ENCODE data around the gene LCE5A. TPM values are rescaled to one million over a fixed set of nuclear protein-coding genes. Genes with fewer than 3 reads are reported as not detected.

Gene LCE5A, protein sequence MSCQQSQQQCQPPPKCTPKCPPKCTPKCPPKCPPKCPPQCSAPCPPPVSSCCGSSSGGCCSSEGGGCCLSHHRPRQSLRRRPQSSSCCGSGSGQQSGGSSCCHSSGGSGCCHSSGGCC
- not detected in 2 replicates for total RNA-seq

DNA sequence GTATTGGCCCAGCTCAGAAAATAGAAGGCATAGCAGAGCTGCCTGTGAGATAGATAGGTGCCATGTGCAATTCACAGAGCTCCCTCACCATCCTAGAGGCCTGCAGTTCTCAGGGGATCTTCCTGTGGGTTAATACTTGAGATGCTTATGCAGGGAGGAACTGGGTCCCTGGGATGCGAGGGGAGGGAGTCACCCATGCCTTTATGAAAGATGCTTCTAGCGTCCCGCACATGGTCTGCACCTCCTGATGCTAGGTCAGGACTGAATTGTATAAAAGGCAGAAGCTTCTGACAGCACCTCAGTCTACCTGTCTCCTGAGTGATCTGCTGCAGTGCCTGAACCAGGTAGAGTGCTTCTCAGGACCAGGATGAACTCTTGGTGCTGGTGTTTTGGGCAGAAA is at the start of gene LCE5A:
TSS of gene LCE5A (plus strand) at position 301 of the 400 bp plus-strand sequence. CDS start 732 bp downstream, outside the sequence.

Other genes starting within 250 kb of the LCE5A start
- gene FLG, start 185.6 kb upstream of the LCE5A start, total RNA-seq, result under 0.01 and 0.54 TPM in 2 replicates
- gene FLG2, start 150.8 kb upstream of the LCE5A start, total RNA-seq, result not detected in 2 replicates
- not detected in 2 replicates for gene CRNN, start 96.5 kb upstream of the LCE5A start, total RNA-seq
- not detected in 2 replicates for gene CRCT1, start 3.7 kb downstream of the LCE5A start, total RNA-seq
- not detected in 2 replicates for gene LCE3E, start 56.0 kb downstream of the LCE5A start, total RNA-seq
- gene LCE3D, start 69.7 kb downstream of the LCE5A start, total RNA-seq, result not detected in 2 replicates
- not detected in 2 replicates for gene LCE3C, start 89.4 kb downstream of the LCE5A start, total RNA-seq
- gene LCE3B, start 103.0 kb downstream of the LCE5A start, total RNA-seq, result not detected in 2 replicates
- not detected in 2 replicates for gene LCE3A, start 112.3 kb downstream of the LCE5A start, total RNA-seq
- not detected in 2 replicates for gene LCE2D, start 152.6 kb downstream of the LCE5A start, total RNA-seq
- gene LCE2C, start 164.5 kb downstream of the LCE5A start, total RNA-seq, result not detected in 2 replicates
- not detected in 2 replicates for gene LCE2B, start 175.3 kb downstream of the LCE5A start, total RNA-seq
- not detected in 2 replicates for gene LCE2A, start 187.5 kb downstream of the LCE5A start, total RNA-seq
- gene LCE4A, start 197.4 kb downstream of the LCE5A start, total RNA-seq, result not detected in 2 replicates
- gene KPRP, start 247.2 kb downstream of the LCE5A start, total RNA-seq, result not detected in 2 replicates

Data from articular chondrocyte of knee joint (primary cell).